ENCODE data around the gene ZDHHC19. TPM values are rescaled to one million over a fixed set of nuclear protein-coding genes. Genes with fewer than 3 reads are reported as not detected.
"Not testable (repeated sequence)": the region's sequence is repeated elsewhere in the genome, so short reads cannot be mapped to it uniquely, and the experiment has no call there.

Gene ZDHHC19
- total RNA-seq, 1 donor from 2014 or later: 0.31 TPM

DNA sequence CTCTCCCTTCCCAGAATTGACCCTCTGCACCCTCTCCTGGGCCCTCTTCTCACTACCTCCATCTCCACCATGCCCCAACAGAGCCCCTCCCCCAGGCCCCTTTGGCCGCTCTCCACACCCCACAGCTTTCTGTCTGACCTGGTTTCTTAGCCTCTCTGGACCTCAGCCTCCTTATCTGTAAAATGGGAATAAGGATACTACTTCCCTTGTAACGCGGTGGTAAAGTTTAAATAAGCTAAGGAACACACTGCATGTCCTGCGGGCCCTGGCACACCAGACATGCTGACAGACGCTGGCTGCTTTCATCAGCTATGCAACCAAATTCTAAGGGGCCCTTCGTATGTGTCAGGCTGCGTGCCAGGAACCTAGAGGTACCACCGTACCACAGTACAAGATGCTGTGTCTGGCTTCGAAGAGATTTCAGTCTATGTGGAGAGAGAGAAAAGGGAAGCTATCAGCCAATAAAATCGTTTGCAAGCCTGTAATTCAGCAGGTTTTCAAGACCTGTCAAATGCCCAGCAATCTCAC, 4.4 kb upstream of the ZDHHC19 start:
- intact Hi-C loops (cut with micrococcal nuclease): no loop called here
- DNase-seq: no peak
- Mint-ChIP-seq H3K36me3 (ENCODE audit: low read depth) (no peaks in the 10 kb centered on the region), H3K4me3 (no peak overlapping the region), H3K9me3 (no peaks in the 10 kb centered on the region), H3K27me3 (no peaks in the 10 kb centered on the region), H3K4me1 (peaks cover 16% of the 10 kb centered on the region), H3K27ac (no peak overlapping the region)
- ChIA-PET POLR2A (interaction anchor here (0.5 kb wide), 1 partner anchor 96 kb away, joined by 5 read pairs; no protein-coding TSS in a partner anchor), CTCF (no interaction called here)
- ATAC-seq (ENCODE audit: low read depth): no peak
- TF ChIP-seq, protein P1, sequence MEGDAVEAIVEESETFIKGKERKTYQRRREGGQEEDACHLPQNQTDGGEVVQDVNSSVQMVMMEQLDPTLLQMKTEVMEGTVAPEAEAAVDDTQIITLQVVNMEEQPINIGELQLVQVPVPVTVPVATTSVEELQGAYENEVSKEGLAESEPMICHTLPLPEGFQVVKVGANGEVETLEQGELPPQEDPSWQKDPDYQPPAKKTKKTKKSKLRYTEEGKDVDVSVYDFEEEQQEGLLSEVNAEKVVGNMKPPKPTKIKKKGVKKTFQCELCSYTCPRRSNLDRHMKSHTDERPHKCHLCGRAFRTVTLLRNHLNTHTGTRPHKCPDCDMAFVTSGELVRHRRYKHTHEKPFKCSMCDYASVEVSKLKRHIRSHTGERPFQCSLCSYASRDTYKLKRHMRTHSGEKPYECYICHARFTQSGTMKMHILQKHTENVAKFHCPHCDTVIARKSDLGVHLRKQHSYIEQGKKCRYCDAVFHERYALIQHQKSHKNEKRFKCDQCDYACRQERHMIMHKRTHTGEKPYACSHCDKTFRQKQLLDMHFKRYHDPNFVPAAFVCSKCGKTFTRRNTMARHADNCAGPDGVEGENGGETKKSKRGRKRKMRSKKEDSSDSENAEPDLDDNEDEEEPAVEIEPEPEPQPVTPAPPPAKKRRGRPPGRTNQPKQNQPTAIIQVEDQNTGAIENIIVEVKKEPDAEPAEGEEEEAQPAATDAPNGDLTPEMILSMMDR (IDR thresholded peaks at IDR 0.05): no peak

DNA sequence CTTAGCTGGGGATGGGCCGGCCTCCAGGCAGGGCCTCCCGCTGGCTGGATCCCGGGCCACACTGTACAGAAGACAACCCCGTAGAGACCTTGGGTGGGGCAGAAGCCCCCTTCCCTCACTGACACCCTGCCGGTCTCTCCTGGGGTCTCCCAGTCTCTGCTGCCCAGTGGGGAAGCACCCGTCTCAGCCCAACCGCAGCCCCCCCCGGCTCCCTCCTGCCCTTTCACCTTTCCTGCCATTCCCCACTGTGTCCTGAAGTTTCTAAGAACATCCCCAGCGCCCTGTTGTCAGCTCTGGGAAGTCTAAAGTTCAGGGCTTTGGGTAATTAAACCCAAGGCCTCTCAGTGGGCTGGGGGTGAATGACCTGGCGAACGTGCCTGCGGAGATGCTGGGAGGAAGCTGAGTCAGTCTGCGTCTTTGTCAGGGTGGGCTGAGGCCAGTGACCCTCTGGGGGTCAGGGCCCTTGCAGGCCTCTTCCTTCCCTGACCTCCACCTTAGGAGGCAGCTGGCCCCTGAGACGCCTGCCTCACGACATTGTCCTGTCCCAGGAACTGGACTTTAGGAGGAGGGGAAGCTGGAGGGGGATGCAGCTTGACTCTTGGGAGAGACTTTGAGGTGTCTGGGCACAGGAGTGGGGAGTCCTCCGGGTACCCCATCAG, 3.7 kb upstream of the ZDHHC19 start:
- no peak for DNase-seq
- no peaks in the 10 kb centered on the region for H3K27me3 Mint-ChIP-seq
- ATAC-seq (ENCODE audit: low read depth): no peak

DNA sequence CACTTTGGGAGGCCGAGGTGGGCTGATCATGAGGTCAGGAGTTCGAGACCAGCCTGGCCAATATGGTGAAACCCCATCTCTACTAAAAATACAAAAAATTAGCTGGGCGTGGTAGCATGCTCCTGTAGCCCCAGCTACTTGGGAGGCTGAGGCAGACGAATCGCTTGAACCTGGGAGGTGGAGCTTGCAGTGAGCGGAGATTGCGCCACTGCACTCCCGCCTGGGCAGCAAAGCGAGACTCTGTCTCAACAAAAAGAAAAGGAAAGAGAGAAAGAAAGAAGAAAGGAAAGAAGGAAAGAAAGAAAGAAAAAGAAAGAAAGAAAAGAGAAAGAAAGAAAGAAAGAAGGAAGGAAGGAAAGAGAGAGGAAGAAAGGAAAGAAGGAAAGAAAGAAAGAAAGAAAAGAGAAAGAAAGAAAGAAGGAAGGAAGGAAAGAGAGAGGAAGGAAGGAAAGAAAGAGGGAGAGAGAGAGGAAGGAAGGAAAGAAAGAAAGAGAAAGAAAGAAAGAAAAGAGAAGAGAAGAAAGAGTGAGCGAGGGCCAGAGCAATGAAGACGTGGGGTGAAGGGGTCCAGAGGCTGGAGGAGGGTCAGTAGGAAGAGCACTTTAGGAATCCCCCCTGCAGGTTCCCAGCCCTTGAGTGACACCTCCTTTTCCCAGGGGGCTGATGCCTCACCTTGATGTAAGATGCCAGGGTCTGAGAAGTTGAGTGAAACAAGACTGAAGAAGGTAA, 1.1 kb downstream of the ZDHHC19 start:
- POLR2A ChIA-PET, H3K27ac Mint-ChIP-seq: not testable (repeated sequence)

More for the DNA sequence above, 3.7 kb upstream of the ZDHHC19 start:
- Mint-ChIP-seq H3K4me3 (no peak overlapping the region), H3K9me3 (no peaks in the 10 kb centered on the region), H3K4me1 (peaks cover 13% of the 10 kb centered on the region), H3K27ac (no peak overlapping the region), H3K36me3 (ENCODE audit: low read depth) (no peaks in the 10 kb centered on the region)
- CTCF ChIA-PET: no interaction called here
- POLR2A ChIA-PET: no interaction called here
- intact Hi-C loops (cut with micrococcal nuclease): no loop called here
- TF ChIP-seq, protein P1 (IDR thresholded peaks at IDR 0.05): no peak

DNA sequence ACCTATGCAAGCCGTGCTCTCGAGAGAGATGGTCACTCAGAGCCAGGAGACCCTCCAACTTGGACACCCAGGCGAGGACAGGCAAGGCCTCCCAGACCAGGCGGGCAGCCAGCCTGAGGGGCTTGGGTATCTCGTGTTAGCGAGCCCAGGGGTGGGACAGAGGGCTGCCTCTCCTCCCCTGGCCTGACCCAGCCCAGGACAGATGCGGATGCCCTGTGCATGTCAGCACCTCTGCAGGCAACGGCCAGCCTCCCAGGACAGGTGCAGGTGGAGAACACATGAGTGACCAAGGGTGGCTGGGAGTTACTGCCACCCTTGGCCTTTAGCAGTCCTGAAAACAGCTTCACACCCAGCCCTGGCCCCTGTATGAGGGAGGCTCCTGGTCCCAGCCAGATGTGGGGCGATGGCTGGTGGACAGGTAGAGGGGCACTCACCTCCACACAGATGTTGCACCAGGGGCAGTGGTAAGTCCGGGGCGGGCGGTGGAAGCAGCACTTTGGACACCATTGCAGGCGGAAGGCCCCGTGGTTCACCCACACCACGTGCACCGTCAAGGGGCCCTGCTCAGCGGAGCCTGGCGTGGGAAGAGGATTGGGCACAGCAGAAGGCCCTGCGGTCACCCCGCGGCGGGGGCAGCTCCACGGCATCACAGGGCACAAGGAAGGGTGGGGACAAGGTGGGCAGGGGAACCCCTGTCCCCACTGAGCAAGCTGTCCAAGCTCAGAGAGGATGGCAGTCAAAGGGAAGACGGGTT, 2.1 kb downstream of the ZDHHC19 start:
- intact Hi-C loops (cut with micrococcal nuclease): no loop called here
- H3K27ac Mint-ChIP-seq: no peak overlapping the region
- H3K36me3 Mint-ChIP-seq (ENCODE audit: low read depth): no peaks in the 10 kb centered on the region
- no peak for ATAC-seq (ENCODE audit: low read depth)
- no peaks in the 10 kb centered on the region for H3K27me3 Mint-ChIP-seq
- DNase-seq: no peak
- H3K9me3 Mint-ChIP-seq: peaks cover 2% of the 10 kb centered on the region
- POLR2A ChIA-PET: no interaction called here
- CTCF ChIA-PET: interaction anchor here (0.6 kb wide), 1 partner anchor 14 kb away, joined by 3 read pairs; no protein-coding TSS in a partner anchor
- H3K4me3 Mint-ChIP-seq: peak overlapping the region; percentile 73
- H3K4me1 Mint-ChIP-seq: peaks cover 32% of the 10 kb centered on the region
- TF ChIP-seq, protein P1 (IDR thresholded peaks at IDR 0.05): no peak

More for the DNA sequence above, 1.1 kb downstream of the ZDHHC19 start:
- CTCF ChIA-PET: interaction anchor here (0.6 kb wide), 1 partner anchor 15 kb away, joined by 3 read pairs; no protein-coding TSS in a partner anchor
- intact Hi-C loops (cut with micrococcal nuclease); ATAC-seq (ENCODE audit: low read depth); DNase-seq; H3K36me3 Mint-ChIP-seq (ENCODE audit: low read depth); H3K4me3 Mint-ChIP-seq; H3K9me3 Mint-ChIP-seq; H3K27me3 Mint-ChIP-seq: not testable (repeated sequence)
- peaks cover 23% of the 10 kb centered on the region for H3K4me1 Mint-ChIP-seq

DNA sequence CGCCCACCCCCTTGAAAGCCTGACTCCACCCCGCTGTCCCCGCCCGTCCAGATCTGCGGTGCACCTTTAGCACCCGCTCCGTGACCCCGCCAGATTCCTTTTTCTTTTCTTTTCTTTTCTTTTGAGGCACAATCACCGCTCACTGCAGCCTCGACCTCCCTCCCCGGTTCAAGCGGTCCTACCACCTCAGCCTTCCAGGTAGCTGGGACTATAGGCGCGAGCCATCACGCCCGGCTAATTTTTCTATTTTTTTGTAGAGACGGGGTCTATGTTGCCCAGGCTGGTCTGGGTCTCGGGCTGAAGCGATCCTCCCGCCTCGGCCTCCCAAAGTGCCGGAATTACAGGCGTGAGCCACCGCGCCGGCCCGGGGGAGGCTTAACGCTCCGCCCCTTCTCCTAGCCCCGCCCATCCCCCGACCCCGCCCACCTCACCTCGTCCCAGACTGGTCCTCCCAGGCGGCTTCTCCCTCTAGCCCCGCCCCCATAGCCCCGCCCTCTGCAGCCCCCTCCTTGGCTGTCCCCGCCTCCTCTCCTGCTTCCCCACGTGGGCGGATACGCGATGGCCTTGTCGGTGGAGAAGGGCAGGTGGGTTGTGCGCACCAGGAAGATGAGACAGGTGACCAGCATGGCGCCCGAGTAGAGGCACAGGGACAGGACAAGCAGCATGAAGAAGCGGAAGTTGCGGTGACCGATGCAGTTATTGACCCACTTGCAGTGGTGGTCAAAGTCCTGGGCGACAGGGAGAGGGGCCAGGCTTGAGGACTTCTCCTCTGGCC, 3.2 kb downstream of the ZDHHC19 start:
- Mint-ChIP-seq H3K36me3 (ENCODE audit: low read depth) (no peaks in the 10 kb centered on the region), H3K4me1 (peaks cover 43% of the 10 kb centered on the region), H3K27me3 (no peaks in the 10 kb centered on the region), H3K27ac (peak overlapping the region; percentile 76), H3K9me3 (peaks cover 2% of the 10 kb centered on the region), H3K4me3 (peak overlapping the region; percentile 85)
- POLR2A ChIA-PET: no interaction called here
- DNase-seq (no peak), ATAC-seq (ENCODE audit: low read depth) (peak; percentile 74)
- intact Hi-C loops (cut with micrococcal nuclease): no loop called here
- TF ChIP-seq, protein P1 (IDR thresholded peaks at IDR 0.05): no peak
- CTCF ChIA-PET: interaction anchor here (2.9 kb wide), 1 partner anchor 135 kb away, joined by 12 read pairs; no protein-coding TSS in a partner anchor

All from activated B cell treated with CpG ODN at 0.5 μM for 24 hours (primary cell).